NCI-H1105 treated with DMSO at 0.1 percent for 48 hours (cell line): ENCODE measurements around the gene CLTC.
"Not testable (repeated sequence)": the region's sequence is repeated elsewhere in the genome, so short reads cannot be mapped to it uniquely, and the experiment has no call there.

Experiments
- DNase-seq: peaks from one replicate; lab custom pipeline; 2025; lab: John Stamatoyannopoulos, UW

CLTC gene

DNA sequence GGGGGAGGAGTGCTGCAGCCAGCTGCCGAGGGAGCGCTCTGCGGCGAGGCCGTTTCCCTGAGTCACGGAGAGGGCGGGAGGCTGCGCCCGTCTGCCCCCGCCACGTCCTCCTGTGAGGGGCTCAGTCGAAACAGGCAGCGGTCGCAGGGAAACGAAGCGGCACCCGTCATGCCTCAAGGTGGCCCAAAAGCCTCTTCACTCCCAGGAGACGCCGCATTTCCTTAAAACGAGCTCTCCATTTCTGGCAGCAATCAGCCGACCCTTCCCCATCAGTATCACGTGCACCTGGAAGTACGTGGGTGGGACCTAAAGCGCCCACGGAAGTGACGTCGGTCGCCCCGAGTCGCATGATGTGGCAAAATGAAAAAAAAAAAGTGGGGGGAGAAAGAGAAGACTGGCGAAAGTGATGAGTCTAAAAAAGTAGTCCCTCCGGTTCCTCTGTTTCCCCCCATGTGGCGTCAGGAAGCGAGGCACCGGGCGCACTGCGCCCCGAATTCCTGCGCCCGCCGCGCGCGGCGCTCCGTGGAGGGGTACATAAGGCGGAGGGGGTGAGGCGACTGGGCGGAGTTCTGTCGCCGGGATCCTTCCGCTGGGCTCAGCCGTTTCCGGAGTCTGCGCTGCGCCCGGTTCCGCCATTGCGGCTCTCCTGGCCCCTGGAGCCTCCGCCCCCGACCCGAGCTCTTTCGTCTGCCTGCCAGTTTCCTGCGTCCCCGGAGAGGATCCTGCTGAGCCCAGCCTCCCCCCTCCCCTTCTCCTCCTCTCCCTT is at the start of gene CLTC:
Gene CLTC (plus strand): TSS at position 598 of the 766 bp plus-strand sequence. CDS start 237 bp downstream, outside the sequence.
- DNase-seq: peak; percentile 91

DNA sequence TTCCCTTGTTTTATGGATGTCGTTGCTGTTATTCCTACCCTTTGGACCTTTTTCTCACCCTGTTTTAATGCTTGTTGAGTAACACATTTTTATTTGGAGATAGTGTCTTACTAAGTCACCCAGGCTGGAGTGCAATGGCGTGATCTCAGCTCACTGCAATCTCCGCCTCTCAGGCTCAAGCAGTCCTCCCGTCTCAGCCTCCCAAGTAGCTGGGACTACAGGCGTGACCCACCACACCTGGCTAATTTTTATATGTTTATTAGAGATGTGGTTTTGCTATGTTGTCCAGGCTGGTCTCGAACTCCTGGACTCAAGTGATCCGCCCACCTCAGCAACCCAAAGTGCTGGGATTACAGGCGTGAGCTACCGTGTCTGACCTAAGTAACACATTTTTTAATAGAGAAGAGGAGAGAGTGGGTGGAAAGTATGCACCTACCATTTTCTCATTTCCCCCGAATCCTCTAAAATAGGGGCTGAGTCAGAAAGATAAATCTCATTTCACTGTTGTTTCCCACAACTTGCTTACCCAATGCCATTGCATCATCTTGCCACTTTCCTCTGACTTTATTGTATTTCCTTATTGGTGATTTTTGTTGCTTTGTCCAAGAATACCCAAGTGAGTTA is 47.3 kb upstream of the CLTC start:
- DNase-seq: no peak

DNA sequence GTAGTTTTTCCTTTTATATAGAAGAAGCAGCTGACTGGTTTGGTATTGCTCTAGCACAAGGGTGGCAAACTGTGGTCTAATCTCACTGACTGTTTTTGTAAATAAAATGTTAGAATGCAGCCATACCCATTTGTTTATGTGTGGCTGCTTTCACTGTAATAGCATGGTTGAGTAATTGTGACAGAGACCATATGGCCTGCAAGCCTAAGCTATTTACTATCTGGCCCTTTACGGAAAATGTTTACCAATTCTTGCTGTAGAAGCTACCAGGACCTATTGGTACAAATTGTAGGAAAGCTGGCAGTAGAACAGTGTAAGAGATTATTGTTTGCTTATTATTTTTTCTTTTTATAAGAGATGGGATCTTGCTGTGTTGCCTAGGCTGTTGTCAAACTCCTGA is 35.5 kb upstream of the CLTC start:
- not testable (repeated sequence) for DNase-seq

DNA sequence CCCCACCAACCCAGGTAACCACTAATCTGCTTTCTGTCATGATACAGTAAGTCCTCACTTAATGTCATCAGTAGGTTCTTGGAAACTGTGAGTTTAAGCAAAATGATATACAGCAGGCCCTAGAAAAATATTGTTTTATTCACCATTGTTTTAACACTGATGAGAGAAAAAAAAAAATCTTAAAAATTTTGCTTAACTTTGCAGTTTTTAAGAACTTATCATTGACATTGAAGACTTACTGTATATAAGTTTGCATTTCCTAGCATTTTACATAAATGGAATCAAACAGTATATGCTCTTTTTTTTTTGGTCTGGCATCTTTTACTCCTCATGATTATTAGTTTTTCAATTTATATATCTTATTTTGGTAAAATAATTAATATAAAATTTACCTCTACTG is 19.5 kb upstream of the CLTC start:
- no peak for DNase-seq

DNA sequence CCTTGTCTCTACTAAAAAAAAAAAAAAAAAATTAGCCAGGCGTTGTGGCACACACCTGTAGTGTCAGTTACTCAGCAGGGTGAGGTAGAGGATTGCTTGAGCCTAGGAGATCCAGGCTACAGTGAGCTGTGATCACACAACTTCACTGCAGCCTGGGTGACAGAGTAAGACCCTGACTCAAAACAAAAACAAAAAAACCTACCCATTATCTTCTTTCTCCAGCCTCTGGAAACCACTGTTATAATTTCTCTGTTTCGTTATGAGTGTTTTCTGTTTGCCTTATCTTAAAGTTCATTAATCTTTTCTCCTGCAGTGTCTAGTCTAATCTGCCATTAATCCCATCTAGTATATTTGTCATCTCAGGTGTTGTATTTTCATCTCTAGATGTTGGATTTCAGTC is 18.6 kb upstream of the CLTC start:
- no peak for DNase-seq

DNA sequence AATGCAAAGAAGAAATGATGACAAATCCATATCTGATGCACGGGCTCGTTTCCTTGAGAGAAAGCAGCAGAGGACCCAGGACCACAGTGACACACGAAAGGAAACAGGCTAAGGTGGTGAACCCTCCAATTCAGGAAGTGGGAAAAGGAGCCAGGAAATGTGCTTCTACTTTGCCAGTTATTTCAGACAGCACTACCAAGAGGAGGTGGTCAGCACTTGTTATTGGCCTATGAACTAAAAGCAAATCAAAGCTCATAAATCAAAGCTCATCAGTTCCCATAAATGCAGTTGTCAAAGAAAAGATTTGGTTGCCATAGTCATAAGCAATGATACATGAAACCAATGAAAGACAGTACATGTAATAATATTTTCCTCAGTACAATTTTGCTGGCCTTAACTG is 12.6 kb upstream of the CLTC start:
- DNase-seq: no peak

DNA sequence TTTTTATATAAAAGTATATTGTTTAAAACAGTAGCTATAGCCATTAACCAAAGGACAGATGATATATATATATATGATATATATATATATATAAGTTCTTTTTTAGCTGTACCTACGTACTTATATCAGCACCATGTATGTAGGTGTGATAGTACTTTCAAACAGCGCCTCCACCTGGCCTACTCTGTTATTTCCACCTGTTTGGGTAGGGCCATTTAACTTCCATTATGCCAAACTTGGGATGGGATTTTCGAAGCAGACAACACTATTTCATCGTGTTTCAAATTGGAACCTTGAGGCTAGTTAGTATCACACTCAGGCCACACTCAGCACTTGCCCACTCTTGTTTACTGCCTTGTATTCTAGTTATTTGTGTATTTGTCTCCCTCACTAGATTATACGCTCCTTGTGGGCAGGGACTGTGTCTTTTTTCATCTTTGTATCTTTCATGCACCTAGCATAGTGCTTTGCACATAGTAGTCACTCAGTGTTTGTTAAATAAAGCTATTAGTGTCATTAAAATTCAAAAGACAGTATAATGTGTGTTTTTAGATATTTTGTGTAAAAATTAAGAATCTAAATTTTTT is 11.8 kb upstream of the CLTC start:
- DNase-seq: no peak

DNA sequence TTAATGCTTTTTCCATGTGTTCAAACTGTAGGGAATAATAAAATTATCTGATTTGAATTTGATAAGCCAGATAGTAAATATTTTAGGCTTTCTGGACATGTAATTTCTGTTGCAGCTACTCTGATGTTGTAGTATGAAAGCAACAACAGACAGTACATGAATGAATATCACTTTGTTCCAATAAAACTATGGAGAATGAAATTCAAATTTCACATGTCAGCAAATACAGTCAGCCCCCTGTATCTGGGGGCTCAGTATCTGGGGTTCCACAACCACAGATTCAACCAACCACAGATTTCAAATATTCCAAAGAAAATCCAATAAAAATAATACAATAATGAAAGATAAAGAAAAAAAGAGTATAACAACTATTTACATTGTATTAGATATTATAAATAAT is 8.2 kb upstream of the CLTC start:
- DNase-seq: no peak

DNA sequence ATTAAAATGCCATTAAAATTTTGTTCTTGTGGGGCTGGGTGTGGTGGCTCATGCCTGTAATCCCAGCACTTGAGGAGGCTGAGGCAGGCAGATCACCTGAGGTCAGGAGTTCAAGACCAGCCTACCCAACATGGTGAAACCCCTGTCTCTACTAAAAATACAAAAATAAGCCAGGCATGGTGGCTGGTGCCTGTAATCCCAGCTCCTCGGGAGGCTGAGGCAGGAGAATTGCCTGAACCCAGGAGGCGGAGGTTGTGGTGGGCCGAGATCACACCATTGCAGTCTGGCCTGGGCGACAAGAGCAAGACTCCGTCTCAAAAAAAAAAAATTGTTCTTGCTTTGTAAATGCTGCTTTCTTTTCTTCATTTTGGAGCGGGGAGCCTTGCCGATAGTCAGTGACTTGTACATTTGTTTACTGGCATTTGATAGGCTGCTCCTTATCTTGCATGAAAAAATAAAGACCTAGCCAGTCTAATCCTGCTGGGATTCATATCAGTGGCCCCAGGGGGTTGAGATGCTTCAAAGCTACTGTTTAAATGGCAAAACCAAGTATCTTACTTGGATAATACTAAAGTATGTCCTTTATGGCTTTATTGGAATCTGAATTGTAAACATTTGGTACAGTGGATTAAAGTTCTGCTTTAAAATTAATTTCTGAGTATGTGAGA is 3.3 kb upstream of the CLTC start:
- no peak for DNase-seq

DNA sequence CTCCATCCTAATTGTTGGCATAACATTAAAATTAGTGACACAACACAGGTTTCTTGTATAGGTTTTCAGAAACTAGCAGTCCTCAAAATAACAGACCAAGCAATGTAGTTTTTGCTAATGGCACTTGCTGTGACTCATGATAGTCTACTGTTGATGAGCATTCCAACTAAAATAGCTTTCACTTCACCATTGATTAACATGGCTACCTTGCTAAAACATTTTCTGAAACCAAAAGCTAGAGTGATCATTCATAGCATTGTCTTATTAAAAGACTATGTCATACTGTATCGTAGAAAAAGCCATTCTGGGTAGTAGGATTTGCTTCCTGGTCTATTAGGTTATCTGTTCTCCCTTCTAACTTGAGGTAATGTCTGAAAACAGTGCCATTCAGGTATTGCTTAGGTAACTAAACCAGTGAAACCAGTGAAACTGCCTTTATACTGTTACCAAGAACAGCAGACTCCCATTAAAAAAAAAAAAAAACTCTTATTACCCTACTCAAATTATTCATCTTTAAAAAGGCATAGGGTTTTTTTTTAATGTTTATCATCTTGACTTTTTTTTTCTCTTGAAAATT is 2.5 kb upstream of the CLTC start:
- DNase-seq: peak; percentile 3

DNA sequence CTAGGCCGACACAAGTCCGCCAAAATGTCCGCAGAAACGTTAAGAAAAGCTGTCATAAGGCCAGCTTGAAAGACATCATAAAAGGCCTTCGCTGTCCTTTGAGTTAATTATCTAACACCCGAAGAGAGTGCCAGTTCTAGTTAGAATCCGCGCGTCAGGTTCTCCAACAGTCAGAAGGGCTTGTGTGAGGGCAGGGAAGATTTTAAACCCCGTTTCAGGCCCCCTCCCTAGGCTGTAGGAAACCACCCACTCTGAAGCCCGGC is 729 bp upstream of the CLTC start:
- no peak for DNase-seq

DNA sequence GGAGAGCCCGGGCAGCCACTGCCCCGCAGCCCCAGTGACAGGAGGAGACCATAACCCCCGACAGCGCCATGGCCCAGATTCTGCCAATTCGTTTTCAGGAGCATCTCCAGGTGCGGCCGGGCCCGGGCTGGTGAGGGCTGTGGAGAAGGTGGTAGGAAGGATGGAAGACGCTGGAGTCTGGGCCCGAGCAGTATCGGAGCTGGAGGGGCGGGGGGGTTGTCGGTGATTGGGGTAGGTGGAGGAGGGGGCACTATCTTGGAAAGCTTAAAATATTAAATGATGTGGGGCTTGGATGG is 317 bp downstream of the CLTC start:
- no peak for DNase-seq

DNA sequence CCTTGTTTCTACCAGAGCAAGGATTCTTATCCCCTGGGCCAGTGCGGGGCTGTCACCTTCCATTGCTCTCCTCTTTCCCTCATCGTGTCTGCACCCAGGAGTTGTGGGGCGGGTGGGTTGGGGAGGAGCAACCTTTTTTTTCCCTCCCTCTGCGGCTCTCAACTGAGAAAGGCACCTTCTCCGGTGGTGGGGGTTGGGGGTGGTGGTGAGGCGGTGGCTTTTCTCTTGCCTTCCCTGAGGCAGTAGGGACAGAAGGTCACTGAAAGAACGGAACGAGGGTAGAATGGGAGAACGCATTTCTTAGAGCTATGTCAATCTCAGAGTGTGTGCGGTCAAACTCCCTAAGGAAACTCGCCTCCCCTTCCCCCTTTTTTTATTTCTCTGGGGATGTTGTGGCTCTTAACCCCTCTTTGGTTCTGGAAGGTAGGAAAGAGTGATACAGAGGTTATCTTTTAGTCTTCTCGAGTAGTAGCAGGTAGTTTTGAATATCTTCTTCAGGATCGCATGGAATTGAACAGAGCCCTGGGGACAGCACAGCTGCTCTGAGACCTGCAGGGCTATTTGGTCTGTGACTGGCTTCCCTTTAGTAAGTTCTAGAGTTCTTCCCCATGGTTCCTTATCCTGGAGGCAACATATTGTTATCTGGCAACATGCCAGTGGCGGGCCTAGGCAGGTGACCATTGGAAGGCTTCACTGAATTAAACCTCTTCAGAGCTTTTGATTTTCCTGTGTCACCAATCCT is 994 bp downstream of the CLTC start:
- peak; percentile 55 for DNase-seq

DNA sequence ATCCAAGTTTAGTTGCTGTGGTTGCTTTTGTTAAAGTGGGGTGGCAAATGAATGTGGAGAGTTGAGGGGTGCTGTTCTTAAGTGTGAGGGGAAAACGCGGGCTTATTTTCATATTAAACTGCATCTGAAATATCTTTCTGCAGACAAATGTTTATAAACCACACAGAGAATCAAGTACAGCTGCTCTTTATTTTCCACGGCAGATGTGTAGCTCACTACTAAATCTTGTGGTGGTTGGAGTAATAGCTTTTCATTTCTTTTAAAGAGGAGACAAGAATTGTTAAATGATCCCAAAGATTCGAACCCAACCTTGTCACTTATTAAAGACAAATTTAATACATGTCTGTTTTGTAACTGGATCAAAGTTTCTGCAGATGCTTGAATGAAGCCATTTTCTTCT is 2.1 kb downstream of the CLTC start:
- no peak for DNase-seq

DNA sequence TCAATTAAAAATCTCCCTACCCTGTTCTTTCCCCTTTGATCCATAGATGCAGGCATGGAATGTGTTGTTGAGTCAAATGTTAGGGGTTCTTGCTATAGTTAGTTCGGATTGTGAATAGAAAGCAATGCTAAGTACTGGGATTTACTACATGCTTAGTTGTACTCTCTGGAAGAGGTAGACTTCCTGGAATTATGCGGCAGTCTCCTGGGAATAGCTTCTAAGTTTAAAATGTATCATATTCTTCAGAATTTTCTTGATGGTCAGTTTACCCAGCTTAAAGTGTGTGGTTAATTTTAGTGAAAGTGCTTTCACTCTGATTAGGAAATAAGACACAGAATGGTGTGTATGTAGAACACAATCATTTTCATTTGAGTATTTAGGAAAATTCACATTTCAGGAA is 3.5 kb downstream of the CLTC start:
- DNase-seq: no peak

DNA sequence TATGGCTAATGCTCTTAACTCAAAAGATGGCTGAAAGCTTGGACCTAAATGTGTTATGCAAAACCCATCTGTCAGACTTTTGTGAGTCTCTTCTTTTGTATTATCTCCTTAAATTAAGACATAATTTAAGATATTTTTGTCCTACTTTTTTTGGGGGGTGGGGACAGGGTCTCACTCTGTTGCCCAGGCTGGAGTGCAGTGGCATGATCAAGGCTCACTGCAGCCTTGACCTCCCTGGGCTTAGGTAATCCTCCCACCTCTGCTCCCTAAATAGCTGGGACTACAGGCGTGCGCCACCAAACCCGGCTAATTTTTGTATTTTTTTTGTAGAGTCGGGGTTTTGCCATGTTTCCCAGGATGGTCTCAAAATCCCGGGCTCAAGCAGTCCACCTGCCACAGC is 7.1 kb downstream of the CLTC start:
- no peak for DNase-seq

DNA sequence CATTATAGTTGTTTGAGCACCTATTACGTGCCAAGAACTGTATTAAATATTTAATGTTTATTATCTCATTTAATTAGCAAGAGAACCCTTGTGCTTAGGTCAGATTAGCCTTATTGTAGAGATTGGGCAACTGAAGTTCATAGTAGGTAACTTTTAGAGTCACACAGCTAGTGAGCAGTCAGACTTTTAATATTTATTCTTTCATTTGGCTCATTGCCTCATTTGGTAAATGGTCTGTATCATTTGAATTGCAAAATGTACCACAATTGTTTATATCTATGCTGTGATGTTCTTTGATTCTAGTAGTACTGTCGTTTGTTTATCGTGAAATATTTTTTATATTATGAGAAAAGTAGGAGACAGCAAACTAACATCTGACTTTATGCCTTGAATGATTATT is 7.6 kb downstream of the CLTC start:
- DNase-seq: no peak

DNA sequence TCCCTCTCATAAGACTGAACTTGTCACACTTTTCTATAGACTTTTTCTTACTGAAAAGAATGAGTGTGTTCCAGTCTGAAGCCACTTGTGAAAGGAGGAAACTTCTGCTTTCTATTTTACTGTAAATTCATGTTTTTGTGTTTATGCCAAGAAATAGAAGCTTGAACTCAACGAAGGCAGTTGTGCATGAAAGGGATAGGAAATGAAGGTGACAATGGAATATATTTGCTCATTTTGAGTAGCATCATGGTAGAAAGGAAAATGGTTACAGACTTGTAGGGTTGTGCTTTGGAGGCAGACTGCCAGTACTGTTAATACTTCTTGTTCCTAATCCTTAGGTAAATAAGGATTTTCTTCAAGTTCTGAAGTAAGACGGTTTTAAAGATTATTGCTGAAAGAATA is 8.1 kb downstream of the CLTC start:
- DNase-seq: no peak

DNA sequence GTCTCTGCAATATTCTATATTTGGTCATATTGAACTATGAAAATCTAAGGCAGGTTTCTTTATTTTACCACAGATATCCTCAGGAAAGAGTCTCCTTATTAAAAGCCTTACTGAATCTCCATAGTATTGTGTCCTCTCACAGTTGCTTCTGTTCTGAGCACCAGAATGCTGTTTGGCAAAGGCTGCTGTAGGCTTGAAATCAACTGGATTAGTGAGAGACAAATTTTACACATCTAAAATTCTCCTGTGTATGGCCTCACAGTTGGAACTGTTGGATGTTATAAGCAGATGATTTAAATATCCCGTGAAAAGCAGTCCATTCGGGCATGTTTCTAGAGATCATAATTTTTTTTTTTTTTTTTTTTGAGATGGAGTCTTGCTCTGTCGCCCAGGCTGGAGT is 9.5 kb downstream of the CLTC start:
- no peak for DNase-seq

DNA sequence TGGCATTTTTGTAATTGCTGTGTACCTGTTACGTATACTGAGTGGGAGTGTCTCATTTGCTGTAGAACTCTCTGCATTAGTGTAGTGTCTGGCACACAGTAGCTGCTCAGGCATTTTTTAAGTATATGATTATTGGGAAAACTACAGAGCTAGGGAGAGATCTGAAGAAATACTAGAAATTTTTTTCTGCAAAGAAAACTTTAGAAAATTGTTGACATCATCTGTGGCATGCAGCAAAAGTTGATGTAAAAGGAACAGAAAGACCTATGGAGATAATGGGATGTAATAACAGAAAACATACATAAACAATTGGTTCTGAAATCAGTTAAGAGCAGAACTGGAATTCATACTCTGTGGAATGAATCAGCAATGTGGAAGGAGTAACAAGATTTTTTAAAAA is 11.6 kb downstream of the CLTC start:
- DNase-seq: no peak

DNA sequence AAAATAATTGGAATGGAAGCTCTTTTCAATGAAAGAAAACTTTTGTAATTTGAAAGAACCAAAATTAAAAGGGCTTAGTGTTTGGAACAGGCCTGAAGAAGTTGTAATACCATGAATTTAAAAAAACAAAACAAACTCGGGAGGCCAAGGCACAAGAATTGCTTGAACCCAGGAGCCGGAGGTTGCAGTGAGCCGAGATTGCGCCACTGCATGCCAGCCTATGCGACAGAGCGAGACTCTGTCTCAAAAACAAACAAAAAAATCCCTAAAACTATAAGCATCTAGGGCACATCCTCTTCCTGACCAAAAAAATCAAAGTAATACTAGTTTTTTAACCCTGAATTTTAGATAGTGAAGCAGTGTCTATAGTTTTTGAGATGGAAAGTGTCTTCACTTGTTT is 12.7 kb downstream of the CLTC start:
- DNase-seq: no peak

DNA sequence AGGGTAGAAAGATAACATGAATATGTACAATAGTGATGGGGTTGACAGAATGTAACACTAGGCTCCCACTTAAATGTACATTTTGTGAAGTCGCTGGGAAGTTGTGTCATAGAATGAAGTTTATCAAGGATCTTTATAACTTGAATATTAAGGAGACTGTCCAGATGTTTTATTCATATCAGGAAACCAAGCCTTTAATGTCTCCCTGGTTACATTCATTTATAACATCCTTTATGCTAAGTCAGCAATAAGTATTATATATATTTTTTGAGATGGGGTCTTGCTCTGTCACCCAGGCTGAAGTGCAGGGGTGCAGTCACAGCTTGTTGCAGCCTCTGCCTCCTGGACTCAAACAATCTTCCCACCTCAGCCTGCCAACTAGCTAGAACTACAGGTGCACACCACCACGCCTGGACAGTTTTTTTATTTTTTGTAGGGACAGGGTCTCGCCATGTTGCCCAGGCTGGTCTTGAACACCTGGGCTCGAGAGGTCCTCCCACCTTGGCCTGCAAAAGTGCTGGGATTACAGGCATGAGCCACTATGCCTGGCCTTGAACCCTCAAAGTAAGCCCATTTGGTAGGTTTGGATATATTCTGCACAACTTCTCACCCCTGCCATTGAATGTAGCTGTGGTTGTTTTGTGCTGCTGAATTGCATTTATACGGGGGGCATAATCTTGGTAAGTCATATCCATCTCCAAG is 14.1 kb downstream of the CLTC start:
- no peak for DNase-seq
